Epithelial cell of proximal tubule (primary cell): ENCODE measurements around the gene TECPR1. TPM values are rescaled to one million over a fixed set of nuclear protein-coding genes. Genes with fewer than 3 reads are reported as not detected.

Source experiments
- DNase-seq: peaks from one replicate; pipeline ENCODE4 v3.0.0-alpha.2; 2011; ENCODE audit warnings: low read depth
- H3K4me3 ChIP-seq: 2 replicates; pipeline ENCODE4 v1.5.1; 2011; ENCODE audit warnings: low read depth, mild to moderate bottlenecking, low read length
- CTCF ChIP-seq: conservative IDR thresholded peaks from 2 replicates; pipeline ENCODE4 v1.5.1; 2012; ENCODE audit warnings: low read depth, mild to moderate bottlenecking, low read length
- total RNA-seq: library from RNA; depleted of rRNA; stranded (reverse); fragments of >200 nt; gene quantifications from 2 replicates; pipeline ENCODE4 v1.2.3, GENCODE V29; 2015

The TECPR1 gene
- total RNA-seq, 1 donor from 2014 or later = 16.7 TPM

- no peak for TF ChIP-seq CTCF
- no peak for DNase-seq
- H3K4me3 ChIP-seq = no peak overlapping the region
Observed at GRCh38 chr7:98294326-98294725, 42.3 kb upstream of the TECPR1 start.

GRCh38 chr7:98293746-98294145, 41.7 kb upstream of the TECPR1 start:
- TF ChIP-seq CTCF = no peak
- no peak overlapping the region for H3K4me3 ChIP-seq
- no peak for DNase-seq

GRCh38 chr7:98293265-98293664, 41.2 kb upstream of the TECPR1 start:
- no peak for TF ChIP-seq CTCF
- DNase-seq = no peak
- no peak overlapping the region for H3K4me3 ChIP-seq

GRCh38 chr7:98291717-98292116, 39.7 kb upstream of the TECPR1 start:
- H3K4me3 ChIP-seq = no peak overlapping the region
- no peak for DNase-seq
- peak; percentile 17 for TF ChIP-seq CTCF

- no peak for DNase-seq
- TF ChIP-seq CTCF = no peak
- H3K4me3 ChIP-seq = no peak overlapping the region
Observed at GRCh38 chr7:98289333-98289875, 37.4 kb upstream of the TECPR1 start.

GRCh38 chr7:98288064-98288823, 36.2 kb upstream of the TECPR1 start:
- no peak overlapping the region for H3K4me3 ChIP-seq
- no peak for TF ChIP-seq CTCF
- DNase-seq = no peak

GRCh38 chr7:98287486-98287959, 35.5 kb upstream of the TECPR1 start:
- no peak for TF ChIP-seq CTCF
- H3K4me3 ChIP-seq = no peak overlapping the region
- DNase-seq = no peak
